ENCODE results near the gene EMC8.

Gene EMC8
- total RNA-seq: 22.7 to 26.1 (median 24.4) reads per million in 3 donors

DNA sequence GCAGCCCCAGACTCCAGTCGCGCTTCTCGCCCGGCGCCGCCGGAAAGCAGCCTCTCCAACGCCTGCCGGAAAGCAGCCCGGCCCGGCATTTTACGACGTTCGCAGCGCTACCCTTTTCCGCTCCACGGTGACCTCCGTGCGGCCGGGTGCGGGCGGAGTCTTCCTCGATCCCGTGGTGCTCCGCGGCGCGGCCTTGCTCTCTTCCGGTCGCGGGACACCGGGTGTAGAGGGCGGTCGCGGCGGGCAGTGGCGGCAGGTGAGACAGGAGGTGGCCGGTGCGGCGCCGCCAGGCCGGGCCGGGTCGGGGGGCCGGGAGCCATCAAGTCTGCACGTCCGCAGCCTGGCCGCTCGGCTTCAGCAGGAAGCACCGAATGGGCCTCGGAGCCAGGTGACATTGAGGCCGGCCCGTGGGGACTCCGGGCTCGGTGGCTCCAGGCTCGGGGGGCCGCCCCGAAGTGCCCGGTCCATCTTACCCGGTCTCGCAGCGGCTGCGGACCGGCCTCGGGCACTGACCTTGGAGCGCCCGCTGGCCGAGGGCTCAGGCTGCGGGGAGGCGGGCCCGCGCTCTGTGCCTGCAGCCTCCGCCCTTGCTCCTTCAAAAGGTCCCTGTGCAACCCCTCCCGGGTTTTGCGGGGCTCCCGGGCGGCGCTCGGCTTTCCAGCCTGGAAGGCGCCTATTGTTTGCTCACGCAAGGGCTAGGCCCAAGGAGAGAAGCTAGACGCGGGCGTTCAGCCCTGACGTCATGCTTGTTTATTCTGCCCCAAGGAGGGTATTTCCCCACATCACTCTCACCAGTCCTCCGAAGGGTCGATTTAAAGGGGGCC is at the start of gene EMC8, which contains the start of gene COX4I1:
Gene EMC8 (minus strand): TSS at position 48 of the 824 bp plus-strand sequence. CDS start 249 bp downstream, outside the sequence.
Gene COX4I1 (plus strand): TSS at position 199 of the 824 bp plus-strand sequence. CDS start 1,511 bp downstream, outside the sequence.
- H3K27me3 ChIP-seq (replicated peaks; ENCODE audit: control insufficient read depth, insufficient read depth, low read length, poor library complexity, severe bottlenecking): no peaks in the 10 kb centered on the region
- no peaks in the 10 kb centered on the region for H3K9me3 ChIP-seq (ENCODE audit: control insufficient read depth, low read length)
- peak; percentile 83 to 86 (median 86) for DNase-seq
- peaks cover 20% of the 10 kb centered on the region for H3K4me1 ChIP-seq (ENCODE audit: control insufficient read depth, insufficient read depth, low read length, poor library complexity, severe bottlenecking)
- peak within 1 kb of the TSS; percentile 89 for H3K4me3 ChIP-seq (ENCODE audit: insufficient read depth, low read depth, low read length, poor library complexity, severe bottlenecking)
- peaks cover 38% of the 10 kb centered on the region for H3K36me3 ChIP-seq (ENCODE audit: control insufficient read depth, insufficient read depth, low read length)
- H3K27ac ChIP-seq (ENCODE audit: insufficient read depth, low read length, poor library complexity, severe bottlenecking): peak within 1 kb of the TSS; percentile 92

DNA sequence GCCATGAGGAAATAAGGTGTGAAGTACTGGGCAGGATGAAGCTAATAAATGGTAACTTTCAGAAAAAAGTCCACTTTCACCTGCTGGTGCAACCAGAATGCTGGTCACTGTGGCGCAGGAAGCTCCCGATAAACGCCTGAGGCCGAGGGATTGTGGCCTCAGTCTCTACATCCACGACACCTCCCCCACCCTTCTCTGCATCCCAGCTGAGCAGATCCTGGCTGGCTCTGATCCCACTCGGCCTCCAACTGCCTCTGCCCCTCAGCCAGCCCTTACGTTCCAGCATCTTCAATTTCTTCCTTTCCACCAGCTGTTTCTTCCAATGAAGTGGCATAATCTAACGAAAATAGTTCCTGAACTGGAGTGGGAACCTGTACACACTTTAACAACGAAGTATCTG is 49.6 kb upstream of the EMC8 start:
- no peak for DNase-seq
- H3K4me1 ChIP-seq (ENCODE audit: control insufficient read depth, insufficient read depth, low read length, poor library complexity, severe bottlenecking): no peaks in the 10 kb centered on the region
- no peaks in the 10 kb centered on the region for H3K27me3 ChIP-seq (replicated peaks; ENCODE audit: control insufficient read depth, insufficient read depth, low read length, poor library complexity, severe bottlenecking)
- no peak overlapping the region for H3K4me3 ChIP-seq (ENCODE audit: insufficient read depth, low read depth, low read length, poor library complexity, severe bottlenecking)
- H3K27ac ChIP-seq (ENCODE audit: insufficient read depth, low read length, poor library complexity, severe bottlenecking): no peak overlapping the region
- H3K9me3 ChIP-seq (ENCODE audit: control insufficient read depth, low read length): no peaks in the 10 kb centered on the region
- H3K36me3 ChIP-seq (ENCODE audit: control insufficient read depth, insufficient read depth, low read length): no peaks in the 10 kb centered on the region

DNA sequence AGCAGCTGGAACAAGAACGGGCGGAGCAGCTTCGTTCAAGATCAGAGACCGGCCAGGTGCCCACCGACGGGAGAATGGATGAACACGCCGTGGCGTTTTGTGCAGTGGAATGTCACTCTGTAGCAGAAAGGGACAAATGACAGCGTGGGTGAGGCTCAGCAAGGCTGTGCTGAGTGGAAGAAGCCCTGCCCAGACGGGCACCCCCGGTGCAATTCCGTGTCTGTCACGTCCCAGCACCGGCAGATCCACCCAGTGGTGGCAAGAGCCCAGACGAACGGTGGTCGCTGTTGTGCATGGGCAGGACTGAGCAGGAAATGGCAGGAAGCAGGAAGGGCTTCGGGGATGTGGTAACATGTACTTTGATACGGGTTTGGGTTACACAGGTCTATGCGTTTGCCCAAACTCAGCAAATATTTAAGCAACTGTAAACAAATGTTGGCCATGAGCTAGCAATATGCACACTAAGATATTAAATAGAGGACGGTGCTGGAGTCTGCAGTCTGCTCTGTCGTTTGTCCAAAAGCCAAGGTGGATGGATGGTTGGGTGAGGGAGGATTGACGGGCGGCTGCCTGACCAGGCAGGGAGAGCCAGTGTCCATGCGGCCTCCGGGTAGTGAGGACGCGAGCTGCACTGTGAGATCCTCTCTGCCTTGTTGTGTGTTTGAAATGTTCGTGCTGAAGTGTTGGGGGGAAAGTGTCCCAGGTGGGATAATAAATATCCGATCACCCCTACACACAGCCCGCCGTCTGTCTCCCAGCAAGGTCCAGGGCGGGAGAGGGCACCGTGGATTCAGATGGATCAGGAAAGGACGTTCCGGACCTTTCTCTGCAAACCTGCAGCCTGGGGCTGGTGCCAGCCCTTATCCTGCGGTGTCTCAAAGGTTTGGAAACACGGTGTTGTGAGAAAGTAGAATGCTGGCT is 48.6 kb upstream of the EMC8 start:
- Histone ChIP-seq H3K27ac (ENCODE audit: insufficient read depth, low read length, poor library complexity, severe bottlenecking) (no peak overlapping the region), H3K27me3 (replicated peaks; ENCODE audit: control insufficient read depth, insufficient read depth, low read length, poor library complexity, severe bottlenecking) (no peaks in the 10 kb centered on the region), H3K36me3 (ENCODE audit: control insufficient read depth, insufficient read depth, low read length) (no peaks in the 10 kb centered on the region), H3K9me3 (ENCODE audit: control insufficient read depth, low read length) (no peaks in the 10 kb centered on the region), H3K4me3 (ENCODE audit: insufficient read depth, low read depth, low read length, poor library complexity, severe bottlenecking) (no peak overlapping the region), H3K4me1 (ENCODE audit: control insufficient read depth, insufficient read depth, low read length, poor library complexity, severe bottlenecking) (no peaks in the 10 kb centered on the region)
- DNase-seq: no peak

DNA sequence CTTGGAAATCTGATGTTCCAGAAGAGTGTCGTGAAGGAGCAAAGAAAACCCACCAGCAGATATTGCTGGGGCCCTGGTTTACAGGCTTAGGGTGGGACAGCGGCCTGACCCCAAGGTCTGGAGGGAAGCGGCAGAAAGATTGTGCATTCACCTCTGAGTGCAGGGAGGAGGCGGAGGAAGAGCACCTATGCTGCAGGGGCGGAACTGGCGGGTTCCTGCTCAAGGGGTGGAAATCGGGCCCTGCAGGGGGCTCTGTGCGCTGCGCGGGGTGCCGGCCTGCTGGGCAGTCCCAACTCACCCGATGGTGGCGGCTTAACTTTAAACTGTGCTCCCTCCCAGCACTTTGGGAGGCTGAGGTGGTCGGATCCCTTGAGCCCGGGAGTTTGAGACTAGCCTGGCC is 47.7 kb upstream of the EMC8 start:
- Histone ChIP-seq H3K4me3 (ENCODE audit: insufficient read depth, low read depth, low read length, poor library complexity, severe bottlenecking) (no peak overlapping the region), H3K4me1 (ENCODE audit: control insufficient read depth, insufficient read depth, low read length, poor library complexity, severe bottlenecking) (no peaks in the 10 kb centered on the region), H3K27me3 (replicated peaks; ENCODE audit: control insufficient read depth, insufficient read depth, low read length, poor library complexity, severe bottlenecking) (no peaks in the 10 kb centered on the region), H3K36me3 (ENCODE audit: control insufficient read depth, insufficient read depth, low read length) (no peaks in the 10 kb centered on the region), H3K27ac (ENCODE audit: insufficient read depth, low read length, poor library complexity, severe bottlenecking) (no peak overlapping the region), H3K9me3 (ENCODE audit: control insufficient read depth, low read length) (no peaks in the 10 kb centered on the region)
- DNase-seq: no peak

DNA sequence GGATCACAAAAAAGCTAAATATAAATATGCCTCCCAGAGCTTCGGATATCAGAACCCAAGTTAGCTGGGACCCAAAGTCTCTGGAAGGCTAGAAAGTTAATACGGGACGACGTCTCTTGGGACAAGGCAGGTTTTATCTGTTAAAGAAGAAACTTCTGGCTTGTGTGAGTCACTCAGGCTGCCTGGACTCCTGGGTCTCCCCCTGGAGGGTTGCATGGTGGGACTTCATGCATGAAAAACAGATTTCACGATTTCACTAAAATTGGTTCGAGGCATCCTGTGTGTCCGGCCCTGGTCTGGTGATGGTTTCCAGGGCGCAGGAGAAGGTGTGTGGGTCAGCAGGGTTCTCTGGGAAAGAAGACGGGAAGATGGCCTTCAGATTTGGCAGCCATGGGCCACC is 47.1 kb upstream of the EMC8 start:
- Histone ChIP-seq H3K9me3 (ENCODE audit: control insufficient read depth, low read length) (no peaks in the 10 kb centered on the region), H3K4me1 (ENCODE audit: control insufficient read depth, insufficient read depth, low read length, poor library complexity, severe bottlenecking) (no peaks in the 10 kb centered on the region), H3K27ac (ENCODE audit: insufficient read depth, low read length, poor library complexity, severe bottlenecking) (no peak overlapping the region), H3K36me3 (ENCODE audit: control insufficient read depth, insufficient read depth, low read length) (no peaks in the 10 kb centered on the region), H3K27me3 (replicated peaks; ENCODE audit: control insufficient read depth, insufficient read depth, low read length, poor library complexity, severe bottlenecking) (no peaks in the 10 kb centered on the region), H3K4me3 (ENCODE audit: insufficient read depth, low read depth, low read length, poor library complexity, severe bottlenecking) (no peak overlapping the region)
- no peak for DNase-seq

DNA sequence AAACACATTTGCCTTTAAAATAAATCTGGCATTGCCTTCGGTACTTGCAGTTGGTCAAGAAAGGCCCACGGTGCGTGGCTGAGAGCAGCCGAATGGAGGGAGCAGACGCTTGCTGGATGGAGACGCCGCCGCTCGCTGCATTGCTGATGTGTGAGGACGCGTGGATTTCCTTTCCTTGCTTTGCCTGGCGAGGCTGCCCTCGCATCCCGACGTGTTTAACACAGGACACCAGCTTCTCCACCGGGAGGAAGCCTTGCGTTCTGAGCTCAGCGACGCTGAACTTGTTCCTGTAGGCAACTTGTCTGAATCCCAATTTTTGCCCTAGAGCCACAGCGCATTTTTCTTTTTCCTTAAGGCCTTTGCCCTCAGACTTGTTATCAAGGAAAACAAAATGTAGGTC is 45.9 kb upstream of the EMC8 start:
- Histone ChIP-seq H3K27me3 (replicated peaks; ENCODE audit: control insufficient read depth, insufficient read depth, low read length, poor library complexity, severe bottlenecking) (no peaks in the 10 kb centered on the region), H3K27ac (ENCODE audit: insufficient read depth, low read length, poor library complexity, severe bottlenecking) (no peak overlapping the region), H3K4me1 (ENCODE audit: control insufficient read depth, insufficient read depth, low read length, poor library complexity, severe bottlenecking) (no peaks in the 10 kb centered on the region), H3K36me3 (ENCODE audit: control insufficient read depth, insufficient read depth, low read length) (no peaks in the 10 kb centered on the region), H3K4me3 (ENCODE audit: insufficient read depth, low read depth, low read length, poor library complexity, severe bottlenecking) (no peak overlapping the region), H3K9me3 (ENCODE audit: control insufficient read depth, low read length) (no peaks in the 10 kb centered on the region)
- DNase-seq: no peak

DNA sequence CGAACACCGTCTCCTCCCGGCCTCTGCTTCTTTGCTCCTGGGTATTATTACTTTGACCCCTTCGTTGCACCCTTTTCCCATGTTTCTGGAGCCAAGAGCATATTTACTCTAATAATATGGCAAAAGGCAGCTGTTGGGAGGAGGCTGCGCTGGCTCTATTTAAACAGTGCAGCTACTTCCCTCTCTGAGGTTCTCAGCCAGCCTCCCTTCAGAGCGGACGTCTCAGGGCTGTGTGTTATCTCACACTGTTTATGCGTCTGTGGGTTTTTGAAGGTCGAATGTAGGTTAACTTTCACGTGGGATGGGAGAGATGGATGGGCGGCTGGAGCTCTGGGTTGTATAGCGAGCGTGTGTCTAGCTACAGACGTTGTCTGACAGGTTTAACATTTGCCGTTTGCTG is 45.4 kb upstream of the EMC8 start:
- no peak overlapping the region for H3K4me3 ChIP-seq (ENCODE audit: insufficient read depth, low read depth, low read length, poor library complexity, severe bottlenecking)
- H3K4me1 ChIP-seq (ENCODE audit: control insufficient read depth, insufficient read depth, low read length, poor library complexity, severe bottlenecking): no peaks in the 10 kb centered on the region
- no peak overlapping the region for H3K27ac ChIP-seq (ENCODE audit: insufficient read depth, low read length, poor library complexity, severe bottlenecking)
- no peak for DNase-seq
- no peaks in the 10 kb centered on the region for H3K9me3 ChIP-seq (ENCODE audit: control insufficient read depth, low read length)
- no peaks in the 10 kb centered on the region for H3K27me3 ChIP-seq (replicated peaks; ENCODE audit: control insufficient read depth, insufficient read depth, low read length, poor library complexity, severe bottlenecking)
- H3K36me3 ChIP-seq (ENCODE audit: control insufficient read depth, insufficient read depth, low read length): no peaks in the 10 kb centered on the region

DNA sequence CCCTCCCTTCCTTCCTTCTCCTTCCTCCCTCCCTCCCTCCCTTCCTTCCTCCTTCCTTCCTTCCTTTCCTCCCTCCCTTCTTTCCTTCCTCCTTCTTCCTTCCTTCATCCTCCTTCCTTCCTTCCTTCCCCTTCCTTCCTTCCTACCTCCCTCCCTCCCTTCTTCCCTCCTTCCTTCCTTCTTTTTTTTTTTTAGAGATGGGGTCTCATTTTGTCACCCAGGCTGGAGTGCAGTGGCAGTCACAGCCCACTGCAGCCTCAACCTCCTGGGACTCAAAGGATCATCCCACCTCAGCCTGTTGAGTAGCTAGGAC is 44.8 kb upstream of the EMC8 start:
- no peaks in the 10 kb centered on the region for H3K27me3 ChIP-seq (replicated peaks; ENCODE audit: control insufficient read depth, insufficient read depth, low read length, poor library complexity, severe bottlenecking)
- no peaks in the 10 kb centered on the region for H3K4me1 ChIP-seq (ENCODE audit: control insufficient read depth, insufficient read depth, low read length, poor library complexity, severe bottlenecking)
- no peaks in the 10 kb centered on the region for H3K36me3 ChIP-seq (ENCODE audit: control insufficient read depth, insufficient read depth, low read length)
- no peaks in the 10 kb centered on the region for H3K9me3 ChIP-seq (ENCODE audit: control insufficient read depth, low read length)
- H3K27ac ChIP-seq (ENCODE audit: insufficient read depth, low read length, poor library complexity, severe bottlenecking): no peak overlapping the region
- DNase-seq: no peak
- no peak overlapping the region for H3K4me3 ChIP-seq (ENCODE audit: insufficient read depth, low read depth, low read length, poor library complexity, severe bottlenecking)

DNA sequence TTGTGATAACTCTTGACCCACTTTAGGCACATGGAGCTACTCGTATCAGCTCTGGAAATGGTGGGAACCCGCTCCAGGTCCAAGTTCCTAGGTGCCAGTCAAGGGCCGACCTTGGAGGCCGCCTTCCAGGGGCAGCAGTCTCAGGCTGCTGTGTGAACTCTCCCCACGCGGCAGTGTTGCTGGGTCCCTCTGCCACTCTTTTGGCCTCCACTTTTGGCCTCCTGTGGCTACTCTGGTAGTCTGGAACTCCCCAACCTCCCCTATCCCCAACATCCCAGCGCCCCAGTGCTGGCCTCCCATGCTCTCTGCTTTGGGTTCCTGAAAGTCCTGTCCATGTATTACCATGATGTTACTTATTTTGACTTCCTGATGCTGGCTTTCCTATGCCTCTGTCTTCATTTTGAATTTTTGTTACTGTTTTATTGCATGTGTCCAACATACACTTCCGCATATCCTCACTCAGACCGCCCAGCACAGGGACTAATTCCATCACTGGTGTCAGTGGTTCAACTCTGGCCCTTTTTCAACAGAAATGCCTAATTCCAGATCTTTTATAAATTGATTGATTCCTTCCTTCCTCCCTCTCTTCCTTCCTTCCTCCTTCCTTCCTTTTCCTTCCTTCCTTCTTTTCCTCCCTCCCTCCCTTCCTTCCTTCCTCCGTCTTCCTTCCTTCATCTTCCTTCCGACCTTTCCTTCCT is 44.3 kb upstream of the EMC8 start:
- Histone ChIP-seq H3K27me3 (replicated peaks; ENCODE audit: control insufficient read depth, insufficient read depth, low read length, poor library complexity, severe bottlenecking) (no peaks in the 10 kb centered on the region), H3K4me1 (ENCODE audit: control insufficient read depth, insufficient read depth, low read length, poor library complexity, severe bottlenecking) (no peaks in the 10 kb centered on the region)

More for the DNA sequence above, 44.3 kb upstream of the EMC8 start:
- Histone ChIP-seq H3K4me3 (ENCODE audit: insufficient read depth, low read depth, low read length, poor library complexity, severe bottlenecking) (no peak overlapping the region), H3K9me3 (ENCODE audit: control insufficient read depth, low read length) (no peaks in the 10 kb centered on the region), H3K27ac (ENCODE audit: insufficient read depth, low read length, poor library complexity, severe bottlenecking) (no peak overlapping the region), H3K36me3 (ENCODE audit: control insufficient read depth, insufficient read depth, low read length) (no peaks in the 10 kb centered on the region)
- no peak for DNase-seq
